Esophagus muscularis mucosa (tissue), 4 donors: Measurements from ENCODE around the gene DCAF11. TPM values are rescaled to one million over a fixed set of nuclear protein-coding genes. Genes with fewer than 3 reads are reported as not detected.
A peak's percentile ranks its signal among the peaks of the same experiment; 100 is the strongest.

ENCODE experiments used
- DNase-seq: peaks from one replicate; pipeline ENCODE4 v3.0.0-alpha.2; 2017; ENCODE audit errors: extremely low spot score
- H3K27ac ChIP-seq, 4 donors: fragments of 200-600 bp; sonication (generic); replicated peaks in 1 of 4; 1 replicate in 3 of 4; 2 replicates in 1 of 4; pipeline ENCODE4 v1.5.1; 2016 to 2019; ENCODE audit warnings: mild to moderate bottlenecking in 1 of 4
- H3K27me3 ChIP-seq, 4 donors: fragments of 200-600 bp; sonication (generic); one replicate each; pipeline versions ENCODE4 v1.5.1 to v1.6.0; 2016 to 2019
- H3K36me3 ChIP-seq, 4 donors: fragments of 200-600 bp; sonication (generic); one replicate each; pipeline ENCODE4 v1.5.1; 2016 to 2019
- H3K4me1 ChIP-seq, 4 donors: fragments of 200-600 bp; sonication (generic); one replicate each; pipeline ENCODE4 v1.5.1; 2016 to 2019
- H3K4me3 ChIP-seq, 4 donors: fragments of 200-600 bp; sonication (generic); 1 replicate in 2 of 4; 2 replicates in 2 of 4; pipeline ENCODE4 v1.5.1; 2016 to 2019; ENCODE audit warnings: mild to moderate bottlenecking in 4 of 4, moderate library complexity in 1 of 4
- H3K9me3 ChIP-seq, 4 donors: fragments of 200-600 bp; sonication (generic); 1 replicate in 3 of 4; 2 replicates in 1 of 4; pipeline ENCODE4 v1.5.1; 2016 to 2019
- EP300 ChIP-seq: sonication (generic); formaldehyde crosslinking; IDR thresholded peaks from one replicate; pipeline ENCODE4 v1.6.1; 2017; ENCODE audit warnings: antibody characterized with exemption
- POLR2A ChIP-seq: fragments of 450-650 bp; IDR thresholded peaks from one replicate; pipeline ENCODE4 v1.6.1; 2017; ENCODE audit warnings: antibody characterized with exemption, moderate library complexity, mild to moderate bottlenecking, low read depth
- POLR2AphosphoS5 ChIP-seq, 2 donors: sonication (generic); formaldehyde crosslinking; IDR thresholded peaks; one replicate each; pipeline ENCODE4 v1.6.1; 2017; ENCODE audit warnings: antibody characterized with exemption in 2 of 2
- WGBS: methylation state at CpG from one replicate; pipeline ENCODE4 v1.1.5; 2018; 5-methylcytosine and 5-hydroxymethylcytosine counted together
- intact Hi-C: fragments of 100-400 bp; cut with DNase I; formaldehyde crosslinking; loops from one replicate; pipeline ENCODE4 v1.15.1; 2023
- total RNA-seq, 4 donors: library from RNA; depleted of rRNA; stranded (reverse); fragments of >200 nt; gene quantifications; one replicate each; pipeline versions ENCODE4 v1.1.0 to v1.2.1, GENCODE V29; 2016
- TF ChIP-seq, protein P1 (sequence below), 3 experiments: fragments of 200-600 bp in 2 of 3; fragments of 450-650 bp in 1 of 3; sonication (generic) in 2 of 3; IDR thresholded peaks; one replicate each; pipeline ENCODE4 v1.5.1; 2017 to 2019; ENCODE audit warnings: antibody characterized with exemption in 3 of 3, mild to moderate bottlenecking in 2 of 3, moderate library complexity in 1 of 3

DCAF11 gene
- total RNA-seq, 4 donors from 2014 or later, result 56.0 to 74.9 (median 66.8) TPM

DNA sequence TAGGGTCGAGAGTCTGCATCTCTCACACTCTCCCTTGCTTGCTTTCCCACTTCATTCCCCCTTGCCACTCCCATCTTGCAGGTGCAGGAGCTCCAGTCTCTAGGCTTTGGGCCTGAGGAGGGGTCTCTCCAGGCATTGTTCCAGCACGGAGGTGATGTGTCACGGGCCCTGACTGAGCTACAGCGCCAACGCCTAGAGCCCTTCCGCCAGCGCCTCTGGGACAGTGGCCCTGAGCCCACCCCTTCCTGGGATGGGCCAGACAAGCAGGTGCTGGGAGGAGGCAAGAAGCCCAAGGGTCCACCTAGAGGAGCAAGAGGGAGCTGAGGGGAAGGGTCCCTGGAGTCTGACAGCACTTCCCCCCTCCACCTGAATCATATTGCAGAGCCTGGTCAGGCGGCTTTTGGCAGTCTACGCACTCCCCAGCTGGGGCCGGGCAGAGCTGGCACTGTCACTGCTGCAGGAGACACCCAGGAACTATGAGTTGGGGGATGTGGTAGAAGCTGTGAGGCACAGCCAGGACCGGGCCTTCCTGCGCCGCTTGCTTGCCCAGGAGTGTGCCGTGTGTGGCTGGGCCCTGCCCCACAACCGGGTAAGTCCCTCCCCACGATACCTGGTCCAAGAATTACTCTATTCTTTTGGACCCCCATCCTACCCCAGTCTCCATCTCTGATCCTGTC, 37.0 kb downstream of the DCAF11 start:
- no peak overlapping the region for H3K27ac ChIP-seq
- H3K4me3 ChIP-seq, result no peak overlapping the region
- no peak for DNase-seq
- WGBS, result 91% methylated on average over 16 of the region's 16 CpGs
- no peaks in the 10 kb centered on the region for H3K9me3 ChIP-seq
- peaks cover 8 to 31% (median 23%) of the 10 kb centered on the region in 4 donors for H3K4me1 ChIP-seq
- intact Hi-C loops, result no loop called here
- H3K36me3 ChIP-seq, result peaks cover 52 to 80% (median 74%) of the 10 kb centered on the region in 4 donors
- TF ChIP-seq POLR2A, result no peak
- no peak for TF ChIP-seq EP300
- TF ChIP-seq, protein P1, sequence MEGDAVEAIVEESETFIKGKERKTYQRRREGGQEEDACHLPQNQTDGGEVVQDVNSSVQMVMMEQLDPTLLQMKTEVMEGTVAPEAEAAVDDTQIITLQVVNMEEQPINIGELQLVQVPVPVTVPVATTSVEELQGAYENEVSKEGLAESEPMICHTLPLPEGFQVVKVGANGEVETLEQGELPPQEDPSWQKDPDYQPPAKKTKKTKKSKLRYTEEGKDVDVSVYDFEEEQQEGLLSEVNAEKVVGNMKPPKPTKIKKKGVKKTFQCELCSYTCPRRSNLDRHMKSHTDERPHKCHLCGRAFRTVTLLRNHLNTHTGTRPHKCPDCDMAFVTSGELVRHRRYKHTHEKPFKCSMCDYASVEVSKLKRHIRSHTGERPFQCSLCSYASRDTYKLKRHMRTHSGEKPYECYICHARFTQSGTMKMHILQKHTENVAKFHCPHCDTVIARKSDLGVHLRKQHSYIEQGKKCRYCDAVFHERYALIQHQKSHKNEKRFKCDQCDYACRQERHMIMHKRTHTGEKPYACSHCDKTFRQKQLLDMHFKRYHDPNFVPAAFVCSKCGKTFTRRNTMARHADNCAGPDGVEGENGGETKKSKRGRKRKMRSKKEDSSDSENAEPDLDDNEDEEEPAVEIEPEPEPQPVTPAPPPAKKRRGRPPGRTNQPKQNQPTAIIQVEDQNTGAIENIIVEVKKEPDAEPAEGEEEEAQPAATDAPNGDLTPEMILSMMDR (IDR thresholded peaks at IDR 0.05), result no peak
- no peak for TF ChIP-seq POLR2AphosphoS5 (IDR thresholded peaks at IDR 0.05)
- no peaks in the 10 kb centered on the region for H3K27me3 ChIP-seq

DNA sequence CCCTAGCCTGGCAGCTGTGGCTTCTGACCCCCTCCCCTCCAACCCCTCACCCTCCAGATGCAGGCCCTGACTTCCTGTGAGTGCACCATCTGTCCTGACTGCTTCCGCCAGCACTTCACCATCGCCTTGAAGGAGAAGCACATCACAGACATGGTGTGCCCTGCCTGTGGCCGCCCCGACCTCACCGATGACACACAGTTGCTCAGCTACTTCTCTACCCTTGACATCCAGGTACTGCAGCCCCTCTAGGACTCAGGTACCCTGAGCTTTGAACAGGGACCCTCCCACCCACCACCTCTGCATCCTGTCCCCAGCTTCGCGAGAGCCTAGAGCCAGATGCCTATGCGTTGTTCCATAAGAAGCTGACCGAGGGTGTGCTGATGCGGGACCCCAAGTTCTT, 40.5 kb downstream of the DCAF11 start:
- WGBS, result 93% methylated on average over 9 of the region's 10 CpGs
- Histone ChIP-seq H3K9me3 (no peaks in the 10 kb centered on the region), H3K36me3 (peaks cover 78 to 96% (median 86%) of the 10 kb centered on the region in 4 donors), H3K27me3 (no peaks in the 10 kb centered on the region), H3K4me3 (no peak overlapping the region), H3K4me1 (peaks cover under 1 to 5% (median 2%) of the 10 kb centered on the region in 4 donors), H3K27ac (peak overlapping the region in 1 of 4 donors; percentile 8)
- no peak for DNase-seq
- intact Hi-C loops, result no loop called here
- no peak for TF ChIP-seq POLR2A
- TF ChIP-seq, protein P1 (IDR thresholded peaks at IDR 0.05), result no peak
- TF ChIP-seq POLR2AphosphoS5 (IDR thresholded peaks at IDR 0.05), result no peak
- no peak for TF ChIP-seq EP300

DNA sequence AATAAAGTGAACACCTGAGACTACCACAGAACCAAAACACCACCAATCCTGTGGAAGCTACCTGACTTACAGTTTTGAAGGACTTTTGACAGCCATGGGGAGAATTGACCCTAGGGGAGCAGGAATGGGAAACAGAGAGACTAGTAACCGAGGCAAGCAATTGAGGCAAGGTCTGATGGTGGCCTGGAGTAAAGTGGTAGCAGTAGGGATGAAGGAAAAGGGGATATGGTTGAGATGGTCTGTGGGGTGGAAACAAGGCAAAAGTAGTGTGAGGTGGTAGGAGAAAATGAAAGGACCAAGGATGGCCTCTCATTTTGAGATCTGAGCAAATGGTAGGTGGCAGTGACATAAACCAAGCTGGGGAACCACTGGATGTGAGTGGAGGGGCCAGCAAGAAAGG, 42.3 kb downstream of the DCAF11 start:
- peaks cover 61 to 84% (median 74%) of the 10 kb centered on the region in 4 donors for H3K36me3 ChIP-seq
- TF ChIP-seq EP300 (no peak), POLR2A (no peak), POLR2AphosphoS5 (IDR thresholded peaks at IDR 0.05) (no peak)
- TF ChIP-seq, protein P1 (IDR thresholded peaks at IDR 0.05), result no peak
- intact Hi-C loops, result no loop called here

DNA sequence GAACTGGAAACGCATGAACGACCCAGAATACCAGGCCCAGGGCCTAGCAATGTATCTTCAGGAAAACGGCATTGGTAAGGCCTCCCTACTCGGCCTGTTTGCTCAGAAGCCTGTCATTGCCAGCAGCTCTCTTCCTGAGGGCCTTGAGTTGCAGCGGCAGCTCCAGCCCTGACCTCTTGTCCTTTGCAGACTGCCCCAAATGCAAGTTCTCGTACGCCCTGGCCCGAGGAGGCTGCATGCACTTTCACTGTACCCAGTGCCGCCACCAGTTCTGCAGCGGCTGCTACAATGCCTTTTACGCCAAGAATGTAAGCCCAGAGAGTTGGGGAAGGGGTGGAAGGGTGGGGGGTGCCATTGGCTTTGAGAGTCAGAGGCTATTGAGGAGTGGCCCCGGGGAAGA, 42.8 kb downstream of the DCAF11 start:
- peaks cover 58 to 79% (median 69%) of the 10 kb centered on the region in 4 donors for H3K36me3 ChIP-seq
- H3K27me3 ChIP-seq, result no peaks in the 10 kb centered on the region
- TF ChIP-seq EP300 (no peak), POLR2AphosphoS5 (IDR thresholded peaks at IDR 0.05) (no peak), POLR2A (no peak)
- TF ChIP-seq, protein P1 (IDR thresholded peaks at IDR 0.05), result no peak
- no peak overlapping the region for H3K27ac ChIP-seq
- intact Hi-C loops, result no loop called here
- 90% methylated on average over 12 of the region's 12 CpGs for WGBS
- peaks cover 13 to 19% (median 17%) of the 10 kb centered on the region in 4 donors for H3K4me1 ChIP-seq
- DNase-seq, result no peak
- no peak overlapping the region for H3K4me3 ChIP-seq
- no peaks in the 10 kb centered on the region for H3K9me3 ChIP-seq

More for the DNA sequence above, 42.3 kb downstream of the DCAF11 start:
- Histone ChIP-seq H3K4me1 (peaks cover 9 to 14% (median 13%) of the 10 kb centered on the region in 4 donors), H3K4me3 (no peak overlapping the region), H3K9me3 (no peaks in the 10 kb centered on the region), H3K27me3 (no peaks in the 10 kb centered on the region), H3K27ac (no peak overlapping the region)
- WGBS, result 90% methylated on average over 1 of the region's 1 CpG
- no peak for DNase-seq
